Activated CD8-positive, alpha-beta memory T cell treated with anti-CD3 and anti-CD28 coated beads for 36 hours (primary cell): ENCODE measurements around the gene RAET1L. TPM values are rescaled to one million over a fixed set of nuclear protein-coding genes. Genes with fewer than 3 reads are reported as not detected.

Source experiments
- CTCF ChIA-PET: fragments of 350-600 bp; sonication (Branson Sonifier 250); formaldehyde crosslinking; loops from one replicate; lab custom pipeline; 2021; ENCODE audit warnings: antibody characterized with exemption; lab: Charles Lee
- POLR2A ChIA-PET: fragments of 350-600 bp; sonication (Branson Sonifier 250); formaldehyde crosslinking; loops from one replicate; lab custom pipeline; 2021; ENCODE audit warnings: antibody characterized with exemption; lab: Charles Lee
- total RNA-seq, 2 experiments: library from RNA; stranded (reverse); gene quantifications; one replicate each; pipeline ENCODE4 v1.2.3, GENCODE V29; 2021

The RAET1L gene
- total RNA-seq, 2 experiments from 2014 or later, result not detected

DNA sequence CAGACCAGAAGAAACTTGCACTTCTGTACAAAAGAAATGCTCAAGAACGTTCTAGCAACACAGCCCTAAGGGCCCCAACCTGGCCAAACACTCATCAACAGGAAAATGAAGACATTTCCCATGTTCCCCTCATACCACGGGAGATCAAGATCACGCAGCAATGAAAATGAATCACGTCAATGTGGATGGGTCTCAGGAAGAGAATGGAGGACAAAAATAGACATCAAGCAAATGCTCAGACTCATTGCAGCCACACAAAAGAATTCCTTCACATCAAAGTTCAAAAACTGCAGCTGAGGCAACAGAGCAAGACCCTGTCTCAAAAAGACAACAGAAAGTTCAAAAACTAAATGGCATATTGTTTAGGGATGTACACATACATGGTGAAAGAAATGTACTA lies 25.5 kb upstream of the RAET1L start:
- ChIA-PET CTCF (interaction anchor here (1.5 kb wide), 1 partner anchor 30 kb away, joined by 3 read pairs; no protein-coding TSS in a partner anchor), POLR2A (no interaction called here)

DNA sequence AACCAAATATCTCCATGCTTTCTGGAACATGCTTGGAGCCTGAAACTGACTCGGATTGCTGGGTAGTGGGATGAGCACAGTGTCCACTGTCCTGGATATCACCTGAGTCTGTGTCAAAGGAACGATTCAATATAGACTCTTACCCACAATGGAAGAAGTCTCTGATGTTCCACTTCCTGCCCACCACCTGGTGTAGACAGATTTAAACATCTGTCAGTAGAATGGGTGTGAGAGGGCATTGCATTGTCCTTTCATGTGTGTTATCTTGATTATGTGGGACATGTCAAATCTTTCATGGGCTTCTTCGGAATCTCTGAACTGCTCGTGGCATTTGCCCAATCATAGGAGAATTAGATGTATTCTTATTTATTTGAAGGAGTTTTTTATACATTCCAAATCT lies 22.8 kb upstream of the RAET1L start:
- POLR2A ChIA-PET, result no interaction called here

DNA sequence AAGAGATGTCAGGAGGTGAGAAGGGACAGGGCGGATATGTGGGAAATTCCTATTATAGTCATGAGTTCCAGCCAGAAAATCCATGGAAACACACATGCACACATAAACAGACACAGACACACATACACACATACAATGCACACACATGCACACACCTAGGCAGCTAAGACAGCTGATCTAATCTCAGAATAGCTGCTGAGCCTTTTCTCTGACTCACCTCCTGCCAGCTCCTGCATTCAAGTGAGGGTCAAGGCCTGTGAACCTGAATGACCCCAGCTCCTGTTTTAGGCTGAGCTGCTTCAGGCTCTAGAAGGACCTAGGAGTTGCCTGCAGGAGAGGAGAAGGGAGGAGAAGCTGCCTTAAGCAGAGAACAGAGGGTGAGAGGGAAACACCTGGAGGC lies 21.6 kb upstream of the RAET1L start:
- POLR2A ChIA-PET, result no interaction called here
- CTCF ChIA-PET, result no interaction called here

More for the DNA sequence above, 22.8 kb upstream of the RAET1L start:
- CTCF ChIA-PET, result no interaction called here

DNA sequence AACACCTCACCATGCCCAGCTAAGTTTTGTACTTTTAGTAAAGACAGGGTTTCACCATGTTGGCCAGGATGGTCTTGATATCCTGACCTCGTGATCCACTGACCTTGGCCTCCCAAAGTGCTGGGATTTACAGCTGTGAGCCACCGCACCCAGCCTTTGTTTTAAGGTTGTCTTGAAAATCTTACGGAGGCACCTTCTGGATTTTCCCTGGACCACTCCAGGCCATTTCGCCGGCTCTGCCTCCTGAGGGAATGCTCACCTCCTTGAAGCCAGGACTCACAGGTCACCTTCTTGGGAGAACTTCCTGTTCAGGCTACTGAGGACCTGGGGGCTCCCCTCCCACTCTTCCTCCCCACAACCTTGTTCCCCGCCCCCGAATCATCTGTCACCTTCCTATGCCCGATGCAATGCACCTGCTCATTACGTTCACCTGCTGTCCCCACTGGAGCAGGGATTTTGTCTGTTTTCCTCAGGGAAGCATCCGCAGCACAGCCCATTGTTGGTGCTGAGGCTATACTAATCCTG lies 19.4 kb upstream of the RAET1L start:
- ChIA-PET POLR2A (no interaction called here), CTCF (no interaction called here)

DNA sequence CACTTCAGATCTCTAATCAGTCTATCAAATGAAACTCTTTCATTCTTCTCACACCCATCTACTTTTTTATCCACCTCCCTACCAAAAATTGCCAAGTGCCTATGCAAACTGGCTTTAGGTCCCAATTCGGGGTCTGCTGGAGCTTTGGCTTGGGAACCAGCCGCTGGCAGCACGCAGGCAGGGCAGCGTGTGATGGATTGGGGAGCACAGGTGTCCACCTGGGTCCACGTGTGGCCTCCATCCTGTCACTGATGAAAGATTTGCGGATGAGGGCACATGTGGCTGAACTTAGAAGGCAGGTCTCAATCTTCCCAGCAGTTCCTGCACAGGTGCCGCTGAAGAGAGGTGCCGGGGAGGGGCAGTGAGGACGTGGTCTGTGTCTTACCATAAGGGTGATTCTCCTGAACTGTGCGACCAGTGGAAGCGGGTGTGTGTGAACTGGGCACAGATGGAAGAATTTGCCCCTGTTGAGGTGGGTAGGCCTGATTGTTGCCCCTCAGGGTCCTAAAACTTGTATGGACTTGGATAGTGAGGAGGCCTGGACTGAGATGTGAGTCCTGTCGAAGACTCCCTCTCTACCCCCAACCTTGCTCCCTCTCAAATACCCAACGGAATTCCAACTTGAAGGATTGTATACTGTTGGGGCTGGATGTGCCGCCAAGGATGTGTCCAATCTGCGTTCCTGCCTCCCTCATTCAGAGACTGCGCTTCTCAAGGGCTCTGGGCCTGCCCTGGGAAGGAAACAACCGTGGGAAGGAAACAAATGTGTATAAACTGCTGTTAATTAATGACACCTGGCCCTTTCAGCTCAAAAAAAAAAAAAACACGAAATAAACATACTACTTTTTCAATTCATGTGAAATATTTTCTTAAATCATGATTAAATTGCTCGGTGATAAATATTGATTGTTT lies 18.4 kb upstream of the RAET1L start:
- CTCF ChIA-PET, result no interaction called here
- POLR2A ChIA-PET, result no interaction called here

DNA sequence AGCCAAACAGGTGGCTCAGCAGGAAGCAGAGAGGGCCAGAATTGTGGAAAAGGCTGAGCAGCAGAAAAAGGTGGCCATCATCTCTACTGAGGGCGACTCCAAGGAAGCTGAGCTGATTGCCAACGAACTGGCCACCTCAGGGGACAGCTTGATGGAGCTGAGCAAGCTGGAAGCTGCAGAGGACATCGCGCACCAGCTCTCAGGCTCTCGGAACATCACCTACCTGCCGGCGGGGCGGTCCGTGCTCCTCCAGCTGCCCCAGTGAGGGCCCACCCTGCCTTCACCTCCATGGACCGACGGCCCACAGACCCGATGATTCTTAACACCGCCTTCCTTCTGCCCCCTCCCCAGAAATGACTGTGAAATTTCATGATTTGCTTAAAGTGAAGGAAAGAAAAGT lies 17.8 kb upstream of the RAET1L start:
- CTCF ChIA-PET, result no interaction called here
- POLR2A ChIA-PET, result no interaction called here

DNA sequence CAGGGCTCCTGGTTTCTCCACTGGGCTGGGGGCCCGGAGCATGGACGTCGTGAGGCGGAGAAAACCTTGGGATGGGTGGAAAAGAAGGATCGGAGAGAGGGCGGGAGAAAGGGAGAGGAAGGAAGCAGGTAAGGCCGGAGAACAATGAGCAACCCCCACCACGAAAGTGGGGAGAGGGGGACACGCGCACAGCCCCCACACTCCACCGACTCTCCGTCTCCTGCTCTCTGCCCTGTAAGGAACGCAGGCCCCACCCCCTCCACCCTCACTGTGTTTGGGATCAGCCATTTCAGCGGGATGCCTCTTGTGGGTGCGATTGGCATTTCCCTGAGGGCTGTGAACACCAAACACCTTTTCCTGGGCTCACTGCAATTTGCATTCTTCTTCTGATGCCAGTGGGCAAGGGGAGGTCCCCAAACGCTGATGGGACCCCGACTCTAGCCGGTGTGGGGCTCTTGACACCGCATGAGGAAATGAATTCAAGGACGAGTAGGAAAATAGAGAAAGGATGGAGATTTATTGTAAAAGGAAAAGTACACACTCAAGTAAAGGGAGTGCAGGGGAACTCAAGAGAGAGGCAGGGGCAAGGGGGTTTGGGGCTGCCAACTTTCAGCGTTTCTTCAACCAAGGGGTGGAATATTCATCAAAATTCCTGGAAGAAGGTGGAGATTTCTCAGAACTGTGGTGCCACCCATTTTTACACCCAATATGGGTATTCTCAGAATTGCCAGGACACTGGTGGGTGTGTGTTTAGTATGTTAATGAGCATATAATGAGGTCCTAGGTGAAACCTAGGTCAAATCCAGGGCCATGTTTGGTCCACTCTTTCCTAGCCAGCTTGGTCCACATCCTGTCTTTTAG lies 13.1 kb upstream of the RAET1L start:
- POLR2A ChIA-PET, result no interaction called here
- CTCF ChIA-PET, result no interaction called here

DNA sequence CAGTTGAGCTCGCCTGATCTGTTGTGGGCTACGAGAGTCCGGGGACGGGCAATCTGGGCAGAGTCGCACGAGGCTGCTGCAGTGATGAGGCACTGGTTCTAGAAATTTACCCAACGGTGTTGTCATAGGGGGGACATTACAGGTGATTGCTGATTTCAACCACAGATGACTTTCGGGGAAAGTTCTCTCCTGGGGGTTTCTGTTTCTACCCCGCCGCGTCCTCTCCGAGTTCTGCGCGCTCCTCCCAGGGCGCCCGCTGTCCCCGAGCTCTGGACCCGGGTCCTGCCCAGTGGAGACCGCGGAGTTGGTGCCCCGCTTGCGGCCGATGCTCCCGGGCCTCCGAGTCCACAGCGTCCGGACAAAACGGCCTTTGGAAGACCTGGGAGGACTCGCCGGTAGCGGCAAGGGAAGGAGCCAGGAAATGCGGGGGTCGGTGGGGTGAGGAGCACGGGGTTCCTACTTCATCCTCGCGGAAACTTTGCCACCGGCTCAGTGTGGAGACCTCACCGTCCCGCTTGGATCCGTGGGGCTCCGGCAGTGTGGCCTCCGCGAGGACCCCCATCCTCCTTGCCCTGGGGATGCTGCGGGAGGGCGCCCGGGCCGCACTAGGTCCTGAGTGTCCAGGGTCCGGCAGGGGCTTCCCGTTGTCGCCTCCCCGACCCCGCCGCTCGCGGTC lies 12.3 kb upstream of the RAET1L start:
- ChIA-PET POLR2A (no interaction called here), CTCF (no interaction called here)

DNA sequence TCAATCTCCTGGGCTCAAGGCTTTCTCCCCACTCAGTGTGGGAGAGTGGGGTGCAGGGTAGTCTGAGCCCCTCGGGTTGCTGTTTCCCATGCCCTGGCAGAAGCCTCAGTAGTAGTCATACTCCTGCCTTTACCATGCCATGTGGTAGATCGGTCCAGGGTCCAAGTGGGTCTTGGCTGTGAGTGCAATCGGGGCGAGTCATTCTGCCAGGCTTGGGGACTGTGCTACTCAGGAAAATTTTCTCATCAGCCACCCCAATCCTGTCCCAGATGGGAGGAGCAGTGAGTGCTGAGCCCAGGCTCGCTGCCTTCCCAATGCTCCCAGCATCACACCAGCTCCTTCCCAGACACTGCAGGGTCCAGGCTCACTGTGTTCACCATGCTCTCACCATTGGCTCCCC lies 10.7 kb upstream of the RAET1L start:
- POLR2A ChIA-PET, result no interaction called here
- CTCF ChIA-PET, result interaction anchor here (1.0 kb wide), 1 partner anchor 35 kb away, joined by 4 read pairs; no protein-coding TSS in a partner anchor

DNA sequence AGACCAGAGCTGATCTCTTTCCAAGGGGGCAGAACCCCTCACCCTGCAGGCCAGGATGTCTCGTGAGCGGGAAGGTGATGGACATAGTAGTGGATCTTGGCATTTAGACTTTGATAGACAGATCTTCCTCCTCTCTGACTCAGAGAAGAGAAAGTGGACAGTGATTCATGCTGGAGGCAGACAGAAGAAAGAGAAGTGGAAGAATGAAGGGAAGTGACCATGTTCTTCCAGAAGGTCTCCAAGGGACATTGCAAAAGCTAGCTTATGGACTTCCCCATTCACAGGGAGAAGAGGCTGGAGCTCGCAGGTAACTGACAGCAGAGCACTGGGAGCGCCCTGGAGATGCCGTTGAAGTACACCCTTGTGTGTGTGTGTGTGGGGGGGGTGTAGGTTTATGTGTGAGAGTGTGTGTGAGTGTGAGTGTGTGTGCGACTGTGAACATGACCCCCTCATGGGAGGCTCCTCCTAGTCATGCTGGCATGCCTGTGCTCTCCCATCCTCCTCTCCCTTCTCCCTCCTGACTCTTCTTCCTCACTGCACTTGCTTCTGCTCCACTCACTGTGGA lies 8.0 kb upstream of the RAET1L start:
- ChIA-PET CTCF (no interaction called here), POLR2A (no interaction called here)

DNA sequence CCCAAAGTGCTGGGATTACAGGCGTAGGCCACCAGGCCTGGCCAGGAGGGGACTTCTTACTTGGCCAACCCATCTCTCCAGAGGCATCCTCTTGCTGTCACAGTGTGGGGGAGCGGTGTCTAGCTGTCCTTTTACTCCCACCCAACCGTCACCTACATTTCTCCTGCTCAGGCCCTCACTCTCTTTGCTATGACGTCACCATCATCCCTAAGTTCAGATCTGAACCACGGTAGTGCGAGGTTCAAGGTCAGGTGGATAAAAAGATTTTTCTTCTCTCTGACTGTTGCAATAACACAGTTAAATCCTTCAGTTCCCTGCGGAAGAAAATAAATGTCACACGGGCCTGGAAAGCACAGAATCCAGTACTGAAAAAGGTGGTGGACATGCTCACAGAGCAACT lies 7.3 kb upstream of the RAET1L start:
- CTCF ChIA-PET, result no interaction called here
- POLR2A ChIA-PET, result no interaction called here

DNA sequence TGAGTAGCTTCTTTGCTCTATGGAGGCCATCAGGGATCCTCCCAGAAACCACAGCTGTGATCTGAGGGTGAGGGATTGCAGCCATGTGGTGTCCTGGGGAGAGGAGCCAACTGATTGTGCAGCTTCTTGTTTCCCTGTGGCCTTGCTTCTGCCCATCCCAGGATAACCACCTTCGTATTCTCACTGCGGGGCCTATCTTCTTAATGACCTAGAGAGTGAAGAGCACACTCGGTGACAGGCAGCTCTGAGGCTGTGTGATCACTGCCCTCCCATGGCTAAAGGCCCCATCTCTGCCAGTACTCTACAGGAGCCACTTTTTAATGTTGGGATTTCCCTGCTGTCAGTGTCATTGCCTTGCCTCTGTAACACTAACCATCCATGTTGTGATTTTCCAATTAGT lies 5.3 kb upstream of the RAET1L start:
- ChIA-PET CTCF (no interaction called here), POLR2A (no interaction called here)

DNA sequence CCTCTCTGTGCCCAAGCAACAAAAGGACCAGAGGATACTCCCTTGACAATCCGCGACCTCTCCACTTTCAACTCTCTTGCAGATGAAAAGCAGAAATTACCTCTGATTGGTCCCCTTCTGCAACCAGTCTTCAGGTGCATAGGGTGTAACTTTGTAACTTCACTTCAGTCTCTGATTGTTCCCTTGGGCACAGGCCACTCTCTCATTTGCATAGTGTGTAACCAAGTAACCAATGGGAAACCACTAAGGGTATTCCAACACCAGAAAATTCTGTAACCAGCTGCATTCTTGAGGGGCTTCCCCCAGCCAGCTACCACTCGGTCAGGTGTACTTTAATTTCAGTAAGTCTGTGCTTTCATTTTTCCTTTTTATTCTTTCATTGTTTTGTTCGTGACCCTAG lies 4.4 kb upstream of the RAET1L start:
- POLR2A ChIA-PET, result no interaction called here

DNA sequence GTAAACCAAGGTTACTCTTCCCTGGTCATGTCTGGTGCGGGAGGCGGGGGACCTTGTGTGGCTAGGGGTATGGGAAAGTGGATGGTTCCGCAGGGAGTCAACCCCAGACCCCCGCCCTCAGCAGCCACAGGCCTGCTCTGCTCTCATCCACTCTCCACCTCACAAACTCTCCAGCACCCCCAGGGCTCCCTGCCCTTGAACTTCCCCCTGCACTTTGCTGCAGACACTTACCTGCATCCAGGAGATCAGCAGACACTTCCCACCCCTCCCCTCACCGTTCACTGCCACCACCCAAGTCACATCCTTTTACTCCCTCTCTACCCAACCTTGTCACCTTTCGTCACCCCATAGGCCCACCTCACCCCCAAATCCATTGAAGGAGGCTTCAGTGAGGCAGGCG lies 3.9 kb upstream of the RAET1L start:
- POLR2A ChIA-PET, result no interaction called here
- CTCF ChIA-PET, result no interaction called here

More for the DNA sequence above, 4.4 kb upstream of the RAET1L start:
- CTCF ChIA-PET, result no interaction called here

DNA sequence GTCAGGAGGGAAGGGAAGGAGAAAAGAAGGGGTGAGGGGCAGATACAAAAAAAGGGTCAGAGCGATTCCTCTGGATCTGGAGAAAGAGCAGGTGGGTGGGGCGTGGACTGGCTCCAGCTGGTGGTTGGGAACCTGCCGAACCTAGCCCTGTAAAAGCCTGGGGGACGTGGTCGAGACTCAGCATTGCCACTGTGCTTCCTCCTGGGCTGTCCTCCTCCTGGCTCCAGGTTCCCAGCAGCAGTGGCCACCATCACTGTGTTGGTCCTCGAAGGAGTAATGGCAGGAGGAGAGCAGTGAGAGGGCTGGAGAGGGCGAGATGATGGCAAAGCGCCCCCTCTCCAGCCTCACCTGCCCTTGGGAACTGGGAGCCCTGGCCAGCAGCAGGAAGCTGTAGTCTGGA lies 3.5 kb upstream of the RAET1L start:
- ChIA-PET POLR2A (no interaction called here), CTCF (no interaction called here)

DNA sequence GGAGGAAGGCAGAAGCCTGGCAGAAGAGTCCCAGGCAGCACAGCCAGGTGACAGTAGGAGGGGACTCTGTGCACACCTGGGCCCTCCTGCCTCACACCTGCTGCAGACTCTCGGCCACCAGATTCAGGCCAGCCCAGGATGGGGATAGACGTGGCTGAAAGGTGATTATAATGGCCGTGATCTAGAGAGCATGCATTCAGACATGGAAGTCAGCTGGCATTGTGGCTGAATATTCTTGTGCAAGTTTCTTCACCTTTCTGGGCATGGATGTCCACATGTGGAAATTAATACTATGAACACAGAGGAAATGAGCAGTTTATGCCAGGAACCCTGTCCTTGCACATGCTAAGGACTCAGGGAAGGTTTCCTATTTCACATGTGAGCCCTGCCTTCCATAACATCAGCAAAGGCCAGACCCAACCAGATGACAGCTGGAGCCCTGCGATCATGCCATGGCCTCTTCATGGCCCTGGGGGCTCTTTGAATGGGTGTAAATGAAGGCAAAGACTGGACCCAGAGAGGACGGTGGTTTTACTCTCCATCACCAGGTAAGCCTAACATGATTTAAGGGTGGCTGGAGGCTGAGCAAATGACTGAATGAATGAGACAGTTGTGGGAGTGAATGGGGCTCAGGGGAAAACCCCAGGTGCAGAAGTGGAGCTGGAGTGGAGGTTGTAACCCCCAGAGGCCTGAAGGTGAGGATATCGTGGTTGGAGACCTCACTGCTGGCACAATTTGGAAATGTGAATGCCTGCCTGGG lies 2.7 kb upstream of the RAET1L start:
- CTCF ChIA-PET, result no interaction called here

DNA sequence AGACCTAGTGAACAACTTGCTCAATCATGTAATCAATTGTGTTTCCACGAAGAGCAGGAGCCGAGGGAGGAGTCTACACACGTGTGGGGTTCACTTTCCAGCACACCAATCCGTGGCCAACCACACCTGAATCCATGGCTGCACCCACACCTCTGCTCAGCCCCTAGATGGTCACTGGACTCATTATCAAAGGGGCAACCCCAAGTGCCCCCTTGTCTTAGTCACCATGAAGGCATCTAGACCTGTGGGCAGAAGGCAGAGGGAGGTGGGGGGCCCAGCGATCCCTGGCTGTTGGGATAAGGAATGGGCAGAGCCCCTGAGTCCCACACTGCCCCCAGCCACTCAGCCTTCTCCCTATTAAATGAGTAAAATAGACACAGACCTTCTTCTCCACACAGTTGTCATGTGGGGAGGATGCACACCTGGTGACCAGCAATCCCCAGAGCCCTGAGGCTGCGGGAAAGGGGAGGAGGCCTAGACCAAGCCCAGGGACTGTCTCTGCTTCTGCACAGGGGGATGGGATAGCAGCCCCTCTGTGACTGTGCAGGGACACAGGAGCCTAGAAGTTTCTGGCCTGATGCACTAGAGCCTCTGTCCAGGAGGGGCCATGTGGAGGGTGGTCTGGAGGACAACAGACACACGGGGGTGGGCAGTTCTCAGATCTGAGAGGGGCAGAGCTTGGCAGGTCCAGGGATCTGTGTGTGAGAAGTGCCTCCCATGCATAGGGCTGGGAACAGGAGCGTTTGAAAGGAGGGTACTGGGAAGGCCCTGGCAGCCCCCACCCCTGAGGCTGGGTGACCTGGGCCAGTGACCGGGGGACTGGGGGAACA lies 1.9 kb upstream of the RAET1L start:
- CTCF ChIA-PET, result no interaction called here
- POLR2A ChIA-PET, result no interaction called here

More for the DNA sequence above, 2.7 kb upstream of the RAET1L start:
- POLR2A ChIA-PET, result no interaction called here

DNA sequence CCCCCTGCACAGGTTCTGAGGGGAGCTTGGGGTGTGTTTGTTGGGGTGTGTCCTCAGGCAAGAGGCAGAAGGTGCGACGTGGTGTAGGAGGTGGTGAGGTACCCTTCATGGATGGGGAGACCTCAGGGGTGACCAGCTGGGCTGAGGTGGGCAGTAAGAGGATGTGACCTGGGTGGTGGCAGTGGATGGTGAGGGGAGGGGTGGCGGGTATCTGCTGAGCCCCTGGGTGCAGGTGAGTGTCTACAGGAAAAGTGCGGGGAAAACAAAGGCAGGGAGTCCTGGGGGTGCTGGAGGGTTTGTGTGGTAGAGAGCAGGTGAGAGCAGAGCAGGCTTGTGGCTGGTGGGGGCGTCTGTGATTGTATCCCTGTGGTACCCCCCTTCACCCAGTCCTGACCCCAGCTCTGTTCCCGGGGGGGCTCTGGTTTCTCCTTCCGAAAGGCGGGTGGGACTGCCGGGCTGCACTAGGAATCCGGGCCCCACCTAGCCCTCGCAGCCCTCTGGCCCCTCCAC lies 631 bp downstream of the RAET1L start:
- ChIA-PET POLR2A (no interaction called here), CTCF (no interaction called here)
